Measurements from ENCODE around the gene NOL3.

NOL3 gene

DNA sequence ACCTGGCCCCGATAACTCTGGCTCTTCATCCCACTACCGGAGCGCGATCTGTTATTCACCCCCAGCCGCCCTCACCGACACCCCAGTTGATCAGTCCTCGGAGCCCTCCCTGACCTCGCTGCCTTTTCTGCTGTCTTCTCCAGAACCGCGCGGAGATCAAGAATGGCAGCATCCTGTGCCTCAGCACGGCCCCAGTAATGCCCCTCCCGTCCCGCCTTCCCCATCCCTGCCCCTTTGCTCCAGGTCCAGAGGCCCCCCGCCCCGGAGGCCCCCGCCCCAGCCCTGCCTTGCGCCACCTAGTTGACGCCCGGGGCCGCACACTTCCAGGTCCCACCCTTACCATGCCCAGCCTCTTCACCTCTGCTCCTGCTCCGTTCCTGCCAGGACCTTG, 29.5 kb downstream of the NOL3 start:
- no peak overlapping the region for H4K5ac ChIP-seq (ENCODE audit: low read length)
- H3K27ac ChIP-seq (ENCODE audit: low read depth, low read length) = no peak overlapping the region
- H3K4me1 ChIP-seq (ENCODE audit: control insufficient read depth, low read depth, low read length) = no peaks in the 10 kb centered on the region
- H3K27me3 ChIP-seq (ENCODE audit: insufficient read depth, low read length, poor library complexity) = no peaks in the 10 kb centered on the region
- H3K23ac ChIP-seq (ENCODE audit: low read length) = no peak overlapping the region
- peak overlapping the region; percentile 42 for H3K4me3 ChIP-seq (ENCODE audit: low read length)
- peaks cover 23% of the 10 kb centered on the region for H3K36me3 ChIP-seq (ENCODE audit: control insufficient read depth, insufficient read depth, low read length)
- H3K79me1 ChIP-seq (ENCODE audit: low read length) = peaks cover under 1% of the 10 kb centered on the region
- peak overlapping the region; percentile 62 for H3K9ac ChIP-seq (ENCODE audit: low read length)
- no CpG with 5 or more reads among the region's 22 CpGs for WGBS (ENCODE audit: extremely low coverage, insufficient coverage, low lambda C conversion rate)
- peak; percentile 61 for DNase-seq
- H3K79me2 ChIP-seq (ENCODE audit: control insufficient read depth, insufficient read depth, low read length) = no peaks in the 10 kb centered on the region
- H4K8ac ChIP-seq (ENCODE audit: low read depth, low read length) = no peak overlapping the region
- H2BK15ac ChIP-seq (replicated peaks; ENCODE audit: low read depth) = no peak overlapping the region
- peak overlapping the region; percentile 81 for H3K56ac ChIP-seq (ENCODE audit: low read length)
- H2BK120ac ChIP-seq (ENCODE audit: low read depth, low read length) = no peak overlapping the region
- no peak overlapping the region for H2AK5ac ChIP-seq (ENCODE audit: low read length)
- no peak overlapping the region for H2BK5ac ChIP-seq (ENCODE audit: low read length)
- H3K4me2 ChIP-seq (ENCODE audit: low read length) = peak overlapping the region; percentile 53
- H3K4ac ChIP-seq (ENCODE audit: low read depth, low read length) = no peak overlapping the region
- no peak overlapping the region for H3K18ac ChIP-seq (ENCODE audit: low read length)

GRCh38 chr16:67200491-67200890, 30.2 kb downstream of the NOL3 start:
- Histone ChIP-seq H3K27me3 (ENCODE audit: insufficient read depth, low read length, poor library complexity) (no peaks in the 10 kb centered on the region), H3K4me2 (ENCODE audit: low read length) (no peak overlapping the region), H3K79me1 (ENCODE audit: low read length) (no peaks in the 10 kb centered on the region), H3K4ac (ENCODE audit: low read depth, low read length) (no peak overlapping the region), H2BK5ac (ENCODE audit: low read length) (no peak overlapping the region), H3K23ac (ENCODE audit: low read length) (no peak overlapping the region), H3K18ac (ENCODE audit: low read length) (no peak overlapping the region), H4K8ac (ENCODE audit: low read depth, low read length) (no peak overlapping the region), H2BK120ac (ENCODE audit: low read depth, low read length) (no peak overlapping the region), H3K27ac (ENCODE audit: low read depth, low read length) (no peak overlapping the region), H3K9ac (ENCODE audit: low read length) (no peak overlapping the region), H3K79me2 (ENCODE audit: control insufficient read depth, insufficient read depth, low read length) (no peaks in the 10 kb centered on the region), H2AK5ac (ENCODE audit: low read length) (no peak overlapping the region), H3K56ac (ENCODE audit: low read length) (peak overlapping the region; percentile 30), H2BK15ac (replicated peaks; ENCODE audit: low read depth) (no peak overlapping the region), H4K5ac (ENCODE audit: low read length) (no peak overlapping the region), H3K4me1 (ENCODE audit: control insufficient read depth, low read depth, low read length) (no peaks in the 10 kb centered on the region), H3K36me3 (ENCODE audit: control insufficient read depth, insufficient read depth, low read length) (peaks cover 19% of the 10 kb centered on the region), H3K4me3 (ENCODE audit: low read length) (no peak overlapping the region)
- no CpG with 5 or more reads among the region's 8 CpGs for WGBS (ENCODE audit: extremely low coverage, insufficient coverage, low lambda C conversion rate)
- DNase-seq = no peak

- Histone ChIP-seq H3K79me2 (ENCODE audit: control insufficient read depth, insufficient read depth, low read length) (no peaks in the 10 kb centered on the region), H4K8ac (ENCODE audit: low read depth, low read length) (no peak overlapping the region), H3K36me3 (ENCODE audit: control insufficient read depth, insufficient read depth, low read length) (peaks cover 9% of the 10 kb centered on the region), H2BK5ac (ENCODE audit: low read length) (no peak overlapping the region), H3K27me3 (ENCODE audit: insufficient read depth, low read length, poor library complexity) (no peaks in the 10 kb centered on the region), H3K4me2 (ENCODE audit: low read length) (no peak overlapping the region), H3K27ac (ENCODE audit: low read depth, low read length) (no peak overlapping the region), H3K4ac (ENCODE audit: low read depth, low read length) (no peak overlapping the region), H3K9ac (ENCODE audit: low read length) (no peak overlapping the region), H3K4me1 (ENCODE audit: control insufficient read depth, low read depth, low read length) (no peaks in the 10 kb centered on the region), H4K5ac (ENCODE audit: low read length) (no peak overlapping the region), H3K23ac (ENCODE audit: low read length) (no peak overlapping the region), H3K56ac (ENCODE audit: low read length) (no peak overlapping the region), H3K4me3 (ENCODE audit: low read length) (no peak overlapping the region), H2AK5ac (ENCODE audit: low read length) (no peak overlapping the region), H2BK15ac (replicated peaks; ENCODE audit: low read depth) (no peak overlapping the region), H2BK120ac (ENCODE audit: low read depth, low read length) (no peak overlapping the region), H3K79me1 (ENCODE audit: low read length) (no peaks in the 10 kb centered on the region), H3K18ac (ENCODE audit: low read length) (no peak overlapping the region)
- no CpG with 5 or more reads among the region's 40 CpGs for WGBS (ENCODE audit: extremely low coverage, insufficient coverage, low lambda C conversion rate)
- DNase-seq = no peak
These were observed 31.3 kb downstream of the NOL3 start for GRCh38 chr16:67201411-67202345.

DNA sequence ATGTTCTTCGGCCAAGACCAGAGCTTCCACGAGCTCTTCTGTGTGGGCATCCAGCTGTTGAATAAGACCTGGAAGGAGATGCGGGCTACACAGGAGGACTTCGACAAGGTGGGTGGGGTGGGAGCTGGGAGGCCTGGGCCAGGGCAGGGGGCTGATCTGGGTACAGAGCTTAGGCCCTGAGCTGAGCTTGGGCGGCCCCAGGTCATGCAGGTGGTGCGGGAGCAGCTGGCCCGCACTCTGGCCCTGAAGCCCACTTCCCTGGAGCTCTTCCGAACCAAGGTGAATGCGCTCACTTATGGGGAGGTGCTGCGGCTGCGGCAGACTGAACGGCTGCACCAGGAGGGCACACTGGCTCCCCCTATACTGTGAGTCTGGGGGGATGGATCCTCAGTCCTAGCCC, 32.1 kb downstream of the NOL3 start:
- Histone ChIP-seq H3K4me2 (ENCODE audit: low read length) (no peak overlapping the region), H3K18ac (ENCODE audit: low read length) (no peak overlapping the region), H3K56ac (ENCODE audit: low read length) (no peak overlapping the region), H2AK5ac (ENCODE audit: low read length) (no peak overlapping the region), H3K23ac (ENCODE audit: low read length) (no peak overlapping the region), H3K27ac (ENCODE audit: low read depth, low read length) (no peak overlapping the region), H2BK120ac (ENCODE audit: low read depth, low read length) (no peak overlapping the region), H4K8ac (ENCODE audit: low read depth, low read length) (no peak overlapping the region), H3K79me1 (ENCODE audit: low read length) (no peaks in the 10 kb centered on the region), H2BK15ac (replicated peaks; ENCODE audit: low read depth) (no peak overlapping the region), H3K4ac (ENCODE audit: low read depth, low read length) (no peak overlapping the region), H3K36me3 (ENCODE audit: control insufficient read depth, insufficient read depth, low read length) (peaks cover 3% of the 10 kb centered on the region), H4K5ac (ENCODE audit: low read length) (no peak overlapping the region), H3K4me3 (ENCODE audit: low read length) (no peak overlapping the region), H3K27me3 (ENCODE audit: insufficient read depth, low read length, poor library complexity) (no peaks in the 10 kb centered on the region), H3K9ac (ENCODE audit: low read length) (no peak overlapping the region), H2BK5ac (ENCODE audit: low read length) (no peak overlapping the region), H3K4me1 (ENCODE audit: control insufficient read depth, low read depth, low read length) (no peaks in the 10 kb centered on the region), H3K79me2 (ENCODE audit: control insufficient read depth, insufficient read depth, low read length) (no peaks in the 10 kb centered on the region)
- DNase-seq = no peak
- no CpG with 5 or more reads among the region's 12 CpGs for WGBS (ENCODE audit: extremely low coverage, insufficient coverage, low lambda C conversion rate)

DNA sequence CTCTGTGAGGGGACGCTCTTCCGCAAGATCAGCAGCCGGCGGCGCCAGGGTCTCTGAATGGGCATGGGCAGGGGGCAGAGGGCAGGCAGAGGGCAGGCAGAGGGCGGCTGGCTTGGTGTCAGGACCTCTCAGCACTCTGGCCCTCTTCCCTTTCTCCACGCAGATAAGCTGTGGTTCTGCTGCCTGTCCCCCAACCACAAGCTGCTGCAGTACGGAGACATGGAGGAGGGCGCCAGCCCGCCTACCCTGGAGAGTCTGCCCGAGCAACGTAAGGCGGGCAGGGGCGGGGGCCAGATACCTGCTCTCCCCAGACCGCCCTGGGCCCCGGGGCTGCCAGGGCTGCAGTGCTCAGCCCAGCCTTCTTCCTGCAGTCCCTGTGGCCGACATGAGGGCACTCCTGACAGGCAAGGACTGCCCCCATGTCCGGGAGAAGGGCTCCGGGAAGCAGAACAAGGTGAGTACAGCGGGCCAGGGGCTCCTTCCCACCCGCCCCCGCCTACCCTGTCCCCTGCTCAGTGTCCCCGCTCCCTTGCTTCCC, 32.7 kb downstream of the NOL3 start:
- WGBS (ENCODE audit: extremely low coverage, insufficient coverage, low lambda C conversion rate) = no CpG with 5 or more reads among the region's 23 CpGs
- Histone ChIP-seq H2BK5ac (ENCODE audit: low read length) (no peak overlapping the region), H3K27me3 (ENCODE audit: insufficient read depth, low read length, poor library complexity) (no peaks in the 10 kb centered on the region), H3K4me3 (ENCODE audit: low read length) (no peak overlapping the region), H4K5ac (ENCODE audit: low read length) (no peak overlapping the region), H3K18ac (ENCODE audit: low read length) (no peak overlapping the region), H3K23ac (ENCODE audit: low read length) (no peak overlapping the region), H2BK120ac (ENCODE audit: low read depth, low read length) (no peak overlapping the region), H3K36me3 (ENCODE audit: control insufficient read depth, insufficient read depth, low read length) (peaks cover 1% of the 10 kb centered on the region), H3K4me1 (ENCODE audit: control insufficient read depth, low read depth, low read length) (no peaks in the 10 kb centered on the region), H2BK15ac (replicated peaks; ENCODE audit: low read depth) (no peak overlapping the region), H3K79me1 (ENCODE audit: low read length) (no peaks in the 10 kb centered on the region), H3K4ac (ENCODE audit: low read depth, low read length) (no peak overlapping the region), H3K56ac (ENCODE audit: low read length) (no peak overlapping the region), H4K8ac (ENCODE audit: low read depth, low read length) (no peak overlapping the region), H3K4me2 (ENCODE audit: low read length) (no peak overlapping the region), H3K27ac (ENCODE audit: low read depth, low read length) (no peak overlapping the region), H3K9ac (ENCODE audit: low read length) (no peak overlapping the region), H3K79me2 (ENCODE audit: control insufficient read depth, insufficient read depth, low read length) (no peaks in the 10 kb centered on the region), H2AK5ac (ENCODE audit: low read length) (no peak overlapping the region)
- DNase-seq = no peak
